GM23338 (cell line): Measurements from ENCODE around the gene CTNND2.

Experiments
- CTCF ChIP-seq, 2 experiments: fragments of 200-600 bp in 1 of 2; sonication (generic) in 1 of 2; conservative IDR thresholded peaks; 2 replicates each; pipeline versions ENCODE4 v1.5.1 to v1.6.1; 2016 to 2017; ENCODE audit warnings: antibody characterized with exemption in 2 of 2, low read depth in 2 of 2, mild to moderate bottlenecking in 2 of 2, moderate library complexity in 1 of 2
- POLR2AphosphoS5 ChIP-seq: IDR thresholded peaks from 2 replicates; pipeline ENCODE4 v1.6.1; 2016; ENCODE audit warnings: antibody characterized with exemption, low read depth

GRCh38 chr5:11311272-11311671, 593.0 kb downstream of the CTNND2 start:
- TF ChIP-seq CTCF (conservative IDR thresholded peaks at IDR 0.05; ENCODE audit: low read depth in 2 of 2) (no peak), POLR2AphosphoS5 (no peak)
